Endothelial cell of umbilical vein (primary cell): Measurements from ENCODE around the gene EIF1AD.

Source experiments
- CTCF ChIP-seq, 2 donors: IDR thresholded peaks; 1 replicate in 1 of 2; 2 replicates in 1 of 2; pipeline ENCODE4 v1.5.1; 2011; ENCODE audit warnings: low read length in 2 of 2, mild to moderate bottlenecking in 2 of 2, moderate library complexity in 2 of 2, control low read depth in 1 of 2, inconsistent platforms in 1 of 2, low read depth in 1 of 2; ENCODE audit not compliant: insufficient read depth in 1 of 2; ENCODE audit errors: extremely low read depth in 1 of 2
- EZH2 ChIP-seq: IDR thresholded peaks from 2 replicates; pipeline ENCODE4 v1.6.1; 2012; ENCODE audit warnings: borderline replicate concordance, low read depth, mild to moderate bottlenecking, moderate library complexity, low read length, inconsistent platforms; ENCODE audit not compliant: severe bottlenecking
- FOS ChIP-seq: IDR thresholded peaks from 2 replicates; pipeline ENCODE4 v1.6.1; 2011; ENCODE audit warnings: mild to moderate bottlenecking, low read length, moderate library complexity, borderline replicate concordance; ENCODE audit not compliant: insufficient read depth
- GATA2 ChIP-seq: IDR thresholded peaks from 2 replicates; pipeline ENCODE4 v1.7.0; 2011; ENCODE audit warnings: low read depth, mild to moderate bottlenecking, moderate library complexity, mixed read lengths, low read length; ENCODE audit not compliant: insufficient read length, insufficient read depth
- JUN ChIP-seq: IDR thresholded peaks from 2 replicates; pipeline ENCODE4 v1.6.1; 2011; ENCODE audit warnings: borderline replicate concordance, low read depth; ENCODE audit not compliant: insufficient read length, insufficient read depth
- MAX ChIP-seq: IDR thresholded peaks from 2 replicates; pipeline ENCODE4 v1.6.1; 2011; ENCODE audit not compliant: insufficient read depth, insufficient read length
- MYC ChIP-seq: IDR thresholded peaks from one replicate; pipeline ENCODE4 v1.6.1; 2011; ENCODE audit warnings: mild to moderate bottlenecking, low read depth, low read length
- POLR2A ChIP-seq: IDR thresholded peaks from 2 replicates; pipeline ENCODE4 v1.6.1; 2012; ENCODE audit warnings: low read depth, mild to moderate bottlenecking, control low read depth, low read length
- POLR2AphosphoS5 ChIP-seq: IDR thresholded peaks from 2 replicates; pipeline ENCODE4 v1.6.1; 2012; ENCODE audit warnings: low read depth, mild to moderate bottlenecking, control low read depth, low read length, moderate library complexity; ENCODE audit not compliant: insufficient read depth

- TF ChIP-seq FOS (no peak), CTCF (IDR thresholded peaks at IDR 0.05; ENCODE audit: extremely low read depth in 1 of 2, insufficient read depth in 1 of 2, low read depth in 1 of 2, low read length in 2 of 2) (no peak), POLR2A (peak; percentile 68), EZH2 (no peak), MYC (no peak), GATA2 (no peak), MAX (no peak), JUN (no peak), POLR2AphosphoS5 (peak; percentile 65)
Measured at GRCh38 chr11:66002648-66003225, 780 bp upstream of the EIF1AD start.
